Stimulated activated CD8-positive, alpha-beta memory T cell treated with anti-CD3 and anti-CD28 coated beads, Interleukin-15, amount 100 ng/mL, for 4 hours (primary cell): ENCODE measurements around the gene SLC9A3.
A peak's percentile ranks its signal among the peaks of the same experiment; 100 is the strongest.

ENCODE experiments used
- DNase-seq, 2 donors: peaks; one replicate each; pipeline ENCODE4 v3.0.0-alpha.2; 2020; ENCODE audit warnings: low read depth in 2 of 2

Gene SLC9A3

DNA sequence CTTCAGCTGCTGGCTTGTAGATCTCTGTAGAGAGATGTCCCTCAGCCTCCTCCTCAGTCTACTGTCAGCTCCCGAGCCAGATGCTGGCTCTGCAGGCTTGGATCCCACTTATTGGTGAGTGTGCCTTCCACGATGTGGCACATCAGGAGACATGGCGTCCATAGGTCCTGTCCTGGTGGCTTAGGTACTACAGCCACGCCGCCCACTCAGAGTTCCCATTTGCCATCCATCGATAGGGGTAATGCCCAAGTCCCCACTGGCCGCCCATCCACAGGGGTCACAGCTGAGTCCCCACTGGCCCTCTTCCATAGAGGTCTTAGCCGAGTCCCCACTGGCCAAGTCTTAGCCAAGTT is 64.0 kb downstream of the SLC9A3 start:
- DNase-seq: no peak

DNA sequence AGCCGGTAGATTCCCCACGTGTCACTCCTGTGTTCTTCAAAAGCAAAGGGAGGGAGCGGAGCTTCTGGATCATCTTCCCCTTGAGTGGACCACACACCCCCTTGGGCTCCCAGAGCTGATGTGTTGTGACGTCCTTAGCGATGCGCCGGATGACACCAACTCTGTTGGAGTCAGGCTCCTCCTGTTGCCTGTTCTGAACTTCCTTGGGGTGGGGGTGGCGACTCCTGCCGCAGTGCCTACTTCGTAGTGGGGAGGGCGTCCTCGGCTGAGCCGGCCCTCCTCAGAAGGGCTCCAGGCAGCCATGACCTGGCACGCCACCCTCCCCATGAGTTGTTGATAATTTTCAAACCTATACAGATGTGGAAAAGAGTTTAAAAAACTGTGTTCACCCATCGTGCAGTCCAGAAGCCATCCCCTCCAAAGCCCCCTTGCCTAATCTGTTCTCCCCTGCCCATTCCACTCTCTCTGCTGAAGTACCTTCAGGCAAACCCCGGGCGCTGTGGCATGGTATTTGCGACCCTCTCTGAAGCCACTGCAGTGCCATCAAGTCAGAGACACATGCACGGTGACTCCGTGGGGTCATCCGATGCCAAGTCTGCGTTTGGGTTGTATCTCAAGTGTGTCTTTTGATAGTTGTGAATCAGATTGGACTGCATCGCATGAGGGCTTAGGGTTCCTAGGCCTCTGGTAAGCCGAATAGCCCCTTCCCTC is 64.5 kb downstream of the SLC9A3 start:
- no peak for DNase-seq

DNA sequence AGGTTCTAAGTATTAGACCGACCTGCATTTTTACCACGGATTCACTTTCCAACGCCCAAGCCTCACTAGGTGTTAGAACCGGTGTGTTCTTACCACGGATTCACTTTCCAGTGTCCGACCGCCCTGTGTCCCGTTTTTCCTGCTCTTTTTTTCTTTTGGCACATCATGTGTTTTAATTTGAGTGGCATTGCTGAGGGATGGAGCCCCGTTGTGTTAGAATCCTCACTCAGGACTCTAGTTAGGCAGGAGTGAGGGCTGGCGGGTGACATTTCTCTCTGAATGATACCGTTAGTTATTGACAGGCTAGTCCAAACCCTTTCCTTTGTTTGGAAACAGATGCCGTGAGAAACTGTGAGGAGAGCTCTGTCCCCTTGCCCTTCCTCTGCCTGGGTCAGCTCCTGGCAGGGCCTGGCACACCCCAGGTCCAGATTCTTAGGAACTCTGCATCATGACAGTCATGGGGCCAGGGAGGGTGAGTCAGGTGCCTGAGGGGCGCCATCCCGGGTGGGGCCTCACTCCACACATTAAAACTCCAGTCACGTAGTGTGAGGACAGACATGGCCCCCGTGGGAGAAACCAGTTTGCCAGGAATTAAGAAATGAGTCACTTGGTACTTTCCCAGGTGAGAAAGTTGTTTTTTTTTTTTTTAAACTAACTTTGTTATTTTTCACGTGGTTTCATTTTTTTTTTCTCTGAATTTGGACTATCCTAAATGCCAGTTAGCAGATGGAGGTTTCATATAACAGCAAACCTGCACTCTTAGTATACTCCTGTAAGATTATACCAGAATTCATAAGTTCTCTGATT is 65.5 kb downstream of the SLC9A3 start:
- peak in 1 of 2 donors; percentile 45 for DNase-seq

DNA sequence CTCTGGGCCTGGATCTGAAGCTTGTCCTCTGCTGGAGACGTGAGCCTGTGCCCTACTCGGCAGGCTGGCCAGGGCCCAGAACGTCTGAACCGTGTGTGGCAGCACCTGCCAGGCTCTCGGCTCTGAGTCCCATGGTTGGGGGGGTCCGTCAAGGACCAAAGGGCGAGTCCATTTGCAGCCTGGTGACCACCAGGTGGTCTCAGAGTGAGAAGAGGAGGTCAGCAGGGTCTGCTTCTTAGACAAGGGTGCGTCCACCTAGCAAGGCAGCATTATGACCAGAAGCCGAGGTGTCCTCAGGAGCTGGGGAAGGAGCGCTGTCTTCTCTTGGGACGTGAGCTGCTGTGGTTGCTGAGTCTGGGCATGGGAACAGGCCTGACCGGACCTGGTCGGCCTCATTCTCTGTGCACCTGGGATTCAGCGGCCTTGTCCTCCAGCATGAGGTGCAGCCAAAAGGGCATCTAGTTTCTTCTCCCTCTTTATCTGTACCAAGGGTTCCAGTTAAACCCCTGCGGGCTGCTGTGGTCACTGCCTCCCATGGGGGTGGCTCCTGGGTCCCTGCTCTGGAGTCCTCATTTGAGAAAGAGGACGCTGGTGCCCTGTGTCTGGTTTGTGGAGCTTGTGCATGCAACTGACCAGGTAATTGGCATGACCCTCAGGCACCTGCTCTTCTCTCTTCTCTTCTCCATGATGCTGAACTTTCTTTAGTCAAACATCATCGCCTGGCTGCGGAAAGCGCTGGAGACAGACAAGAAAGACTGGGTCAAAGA is 66.9 kb downstream of the SLC9A3 start:
- no peak for DNase-seq

DNA sequence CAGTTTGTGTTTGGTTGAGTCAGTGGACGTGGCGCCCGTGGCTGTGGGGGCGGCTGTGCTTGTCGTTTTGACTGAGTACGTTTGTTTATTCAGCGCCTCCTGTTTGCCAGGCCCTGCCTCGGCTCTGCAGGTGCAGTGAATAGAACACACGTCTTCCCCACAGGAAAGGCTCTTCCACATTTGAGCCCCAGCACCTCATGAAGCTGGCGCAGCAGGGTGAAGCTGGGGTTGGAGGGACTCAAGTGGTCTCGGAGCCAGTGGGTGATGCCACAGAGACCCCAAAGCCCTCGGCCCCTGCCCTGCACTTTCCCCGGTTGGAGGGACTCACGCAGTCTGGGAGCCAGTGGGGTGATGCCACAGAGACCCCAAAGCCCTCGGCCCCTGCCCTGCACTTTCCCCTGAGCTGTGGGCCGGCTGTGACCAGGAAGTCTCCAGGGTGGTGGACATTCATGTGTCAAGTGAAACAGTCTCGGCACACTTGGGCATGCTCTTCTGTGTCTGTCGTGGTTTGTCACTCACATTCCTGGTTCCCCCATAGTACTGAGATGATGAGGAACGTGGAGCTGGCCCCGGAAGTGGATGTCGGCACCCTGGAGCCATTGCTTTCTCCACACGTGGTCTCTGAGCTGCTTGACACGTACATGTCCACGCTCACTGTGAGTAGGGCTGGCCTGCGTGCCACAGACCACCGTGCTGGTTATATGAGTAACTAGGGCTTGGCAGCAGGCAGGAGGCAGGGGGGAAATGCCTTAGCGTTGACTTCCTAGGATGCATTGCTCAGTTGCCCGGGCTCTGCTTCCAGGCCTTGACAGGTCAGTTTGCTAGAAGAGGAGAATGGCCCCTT is 67.7 kb downstream of the SLC9A3 start:
- no peak for DNase-seq

DNA sequence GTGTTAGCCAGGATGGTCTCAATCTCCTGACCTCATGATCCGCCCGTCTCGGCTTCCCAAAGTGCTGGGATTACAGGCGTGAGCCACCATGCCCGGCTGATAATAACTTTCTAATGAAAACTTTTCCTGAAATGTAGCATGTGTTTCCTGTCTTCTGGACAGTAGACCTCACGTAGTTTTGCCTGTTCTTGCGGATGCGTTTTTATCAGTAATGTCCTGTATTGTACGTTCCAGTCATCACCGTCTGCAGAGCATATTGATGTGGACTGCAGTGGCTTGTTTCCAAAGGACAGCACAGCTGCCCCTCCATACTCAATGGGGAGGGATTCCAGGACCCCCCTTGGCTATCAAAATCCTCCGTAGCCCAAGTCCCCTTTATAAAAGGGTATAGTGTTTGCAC is 68.4 kb downstream of the SLC9A3 start:
- DNase-seq: no peak

DNA sequence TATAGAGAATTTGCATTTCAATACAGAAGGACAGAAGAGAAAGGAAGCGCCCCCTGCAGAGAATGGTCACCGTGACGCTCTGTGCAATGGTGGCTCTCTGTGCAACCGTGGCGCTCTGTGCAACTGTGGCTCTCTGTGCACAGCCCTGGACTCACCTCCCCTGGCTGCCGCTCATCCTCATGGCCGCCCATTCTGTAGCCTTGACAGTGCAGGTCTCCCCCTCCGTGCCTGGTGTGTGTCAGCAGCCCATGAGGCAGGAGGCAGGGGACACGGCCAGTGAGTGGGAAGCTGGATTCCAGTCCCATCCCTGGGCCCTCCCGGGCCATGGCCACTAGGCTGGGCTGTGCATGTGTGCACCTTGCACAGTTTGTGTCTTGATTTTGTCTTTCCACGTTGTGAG is 69.3 kb downstream of the SLC9A3 start:
- no peak for DNase-seq

DNA sequence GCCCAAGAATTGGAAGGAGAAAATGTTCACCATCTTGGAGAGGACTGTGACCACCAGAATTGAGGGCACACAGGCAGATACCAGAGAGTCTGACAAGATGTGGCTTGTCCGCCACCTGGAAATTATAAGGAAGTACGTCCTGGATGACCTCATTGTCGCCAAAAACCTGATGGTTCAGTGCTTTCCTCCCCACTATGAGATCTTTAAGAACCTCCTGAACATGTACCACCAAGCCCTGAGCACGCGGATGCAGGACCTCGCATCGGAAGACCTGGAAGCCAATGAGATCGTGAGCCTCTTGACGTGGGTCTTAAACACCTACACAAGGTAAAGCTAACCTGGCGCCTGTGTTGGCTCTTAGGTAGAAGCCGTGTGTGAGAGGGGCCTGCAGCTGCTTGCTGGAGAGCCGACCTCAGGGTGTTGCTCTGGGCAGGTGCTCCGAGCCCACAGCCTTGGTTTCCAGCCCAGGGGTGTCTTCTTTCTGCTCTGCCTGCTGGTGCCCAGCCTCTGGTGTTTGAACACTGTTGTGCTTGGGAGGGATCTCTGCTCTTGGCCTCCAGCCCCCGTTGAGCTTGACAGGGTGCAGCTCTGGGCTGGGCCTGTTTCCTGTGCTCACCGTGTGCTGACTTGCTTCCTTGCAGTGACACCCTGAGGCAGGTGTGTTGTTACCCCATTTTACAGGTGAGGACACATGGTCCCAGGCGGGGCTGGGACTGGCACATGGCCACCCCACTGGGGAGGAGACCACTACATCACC is 70.3 kb downstream of the SLC9A3 start:
- DNase-seq: no peak

DNA sequence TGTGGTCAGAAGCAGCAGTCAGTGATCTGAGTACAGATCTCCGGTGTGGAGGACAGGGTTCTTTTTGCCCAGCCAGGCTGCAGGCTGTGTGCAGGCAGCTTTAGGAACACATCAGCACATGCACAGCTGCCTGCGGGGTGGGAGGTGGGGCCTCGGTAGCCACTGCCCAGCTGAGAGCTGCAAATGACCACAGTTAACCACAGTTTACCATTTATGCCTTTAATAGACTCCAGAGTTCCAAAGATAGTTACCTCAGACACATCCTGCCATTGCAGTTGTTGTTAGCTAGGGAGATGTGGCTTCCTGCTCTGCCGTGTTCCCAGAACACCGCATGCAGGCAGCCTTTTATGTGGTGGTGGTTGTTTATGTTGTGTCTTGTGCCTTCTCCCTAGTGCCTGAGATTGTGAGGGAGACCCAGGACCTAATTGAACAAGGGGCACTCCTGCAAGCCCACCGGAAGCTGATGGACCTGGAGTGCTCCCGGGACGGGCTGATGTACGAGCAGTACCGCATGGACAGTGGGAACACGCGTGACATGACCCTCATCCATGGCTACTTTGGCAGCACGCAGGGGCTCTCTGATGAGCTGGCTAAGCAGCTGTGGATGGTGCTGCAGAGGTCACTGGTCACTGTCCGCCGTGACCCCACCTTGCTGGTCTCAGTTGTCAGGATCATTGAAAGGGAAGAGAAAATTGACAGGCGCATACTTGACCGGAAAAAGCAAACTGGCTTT is 71.1 kb downstream of the SLC9A3 start:
- DNase-seq: no peak

DNA sequence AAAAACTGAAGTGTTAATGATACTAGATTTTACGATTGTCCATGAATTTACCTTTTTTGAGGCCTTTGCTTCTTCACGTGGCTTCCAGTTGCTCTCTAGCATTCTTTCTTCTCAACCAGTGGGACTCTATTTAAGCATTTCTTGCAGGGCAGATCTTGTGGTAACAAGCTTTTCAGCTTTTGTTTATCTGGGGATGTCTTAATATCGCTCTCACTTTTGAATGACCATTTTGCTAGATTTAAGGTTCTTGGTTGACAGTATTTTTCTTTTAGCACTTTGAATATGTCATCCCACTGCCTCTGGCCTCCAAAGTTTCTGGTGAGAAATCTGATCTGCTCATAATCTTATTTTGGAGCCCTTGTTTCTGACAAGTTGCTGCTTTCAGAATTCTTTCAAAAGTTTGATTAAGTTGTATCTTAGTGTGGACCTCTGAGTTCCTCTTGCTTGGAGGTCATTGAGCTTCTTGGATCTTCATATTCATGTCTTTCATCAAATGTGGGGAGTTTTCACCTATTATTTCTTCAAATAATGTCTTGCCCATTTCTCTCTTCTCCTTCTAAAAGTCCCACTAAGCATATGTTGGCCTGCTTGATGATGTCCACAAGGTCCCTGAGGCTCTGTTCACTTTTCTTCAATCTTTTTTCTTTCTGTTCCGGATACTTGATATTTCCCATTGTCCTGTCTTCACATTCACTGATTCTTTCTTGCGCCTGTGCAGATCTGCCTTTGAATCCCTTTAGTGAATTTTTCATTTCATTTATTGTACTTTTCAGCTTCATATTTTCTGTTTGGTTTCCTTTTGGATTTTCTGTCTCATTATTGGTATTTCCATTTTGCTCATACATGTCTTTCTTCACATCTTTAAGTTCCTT is 72.4 kb downstream of the SLC9A3 start:
- DNase-seq: no peak

DNA sequence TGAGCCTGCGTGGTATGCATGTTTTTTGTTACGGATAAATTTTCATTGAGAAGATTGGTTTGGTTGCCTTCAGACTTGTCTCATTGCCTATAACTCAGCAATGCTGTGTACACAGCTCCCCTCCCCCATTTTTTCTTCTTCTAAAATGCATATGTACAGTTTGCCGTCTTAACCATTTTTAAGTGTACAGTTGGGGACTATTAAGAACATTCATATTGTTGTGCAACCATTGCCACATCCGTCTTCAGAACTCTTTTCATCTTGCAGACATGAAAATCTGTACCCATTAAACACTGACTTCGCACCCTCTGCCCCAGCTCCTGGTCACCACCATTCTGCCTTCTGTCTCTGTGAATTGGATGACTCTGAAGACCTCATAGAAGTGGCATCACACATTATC is 75.1 kb downstream of the SLC9A3 start:
- no peak for DNase-seq

DNA sequence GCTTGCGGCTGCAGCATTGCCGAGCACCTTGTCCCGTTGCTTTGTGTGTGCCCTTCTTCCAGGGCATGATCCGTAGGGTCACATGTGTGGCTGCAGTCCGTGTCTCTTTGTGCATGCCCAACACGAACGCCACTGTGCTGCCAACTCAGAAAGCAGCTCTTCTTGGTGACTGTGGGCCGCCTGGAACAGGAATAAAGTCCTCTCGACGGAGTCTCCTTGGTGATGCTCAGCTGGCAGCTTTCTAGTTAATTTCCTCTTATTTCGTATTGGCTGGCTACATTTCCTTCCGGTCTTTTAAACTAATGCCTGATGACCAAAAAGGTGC is 75.5 kb downstream of the SLC9A3 start:
- DNase-seq: no peak

DNA sequence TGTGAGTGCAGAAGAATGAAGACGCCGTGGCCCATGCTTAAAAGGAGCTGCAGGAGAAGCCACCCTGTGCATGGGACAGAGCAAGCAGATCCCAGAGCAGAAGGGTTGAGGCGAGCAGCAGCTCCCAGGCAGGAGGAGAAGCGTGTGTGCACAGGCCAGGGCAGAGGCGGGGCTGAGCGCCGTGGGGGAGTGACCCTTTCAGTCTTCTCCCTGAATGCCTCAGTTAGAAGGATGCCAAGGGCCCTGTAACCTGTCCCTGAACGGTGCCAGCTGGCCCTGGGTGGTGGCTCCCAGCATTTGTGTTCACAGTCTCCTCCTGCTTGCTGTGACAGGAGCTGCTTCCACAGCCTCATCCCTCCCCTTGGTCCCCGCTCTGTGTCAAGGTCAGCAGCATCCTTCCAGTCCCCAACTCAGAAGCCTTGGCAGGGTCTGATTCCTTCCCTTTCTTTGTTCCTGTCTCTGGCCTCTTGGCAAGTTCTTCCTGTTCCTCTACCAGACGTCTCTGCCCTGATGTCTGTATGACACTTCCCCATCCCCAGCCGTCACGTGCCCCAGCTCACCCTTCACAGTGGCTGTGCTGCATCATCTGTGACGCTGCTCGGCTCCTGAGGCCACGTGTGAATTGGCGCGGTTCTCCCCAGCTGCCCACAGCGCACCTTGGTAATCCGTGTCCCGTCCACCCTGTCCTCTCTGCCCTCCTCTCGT is 76.0 kb downstream of the SLC9A3 start:
- DNase-seq: no peak

DNA sequence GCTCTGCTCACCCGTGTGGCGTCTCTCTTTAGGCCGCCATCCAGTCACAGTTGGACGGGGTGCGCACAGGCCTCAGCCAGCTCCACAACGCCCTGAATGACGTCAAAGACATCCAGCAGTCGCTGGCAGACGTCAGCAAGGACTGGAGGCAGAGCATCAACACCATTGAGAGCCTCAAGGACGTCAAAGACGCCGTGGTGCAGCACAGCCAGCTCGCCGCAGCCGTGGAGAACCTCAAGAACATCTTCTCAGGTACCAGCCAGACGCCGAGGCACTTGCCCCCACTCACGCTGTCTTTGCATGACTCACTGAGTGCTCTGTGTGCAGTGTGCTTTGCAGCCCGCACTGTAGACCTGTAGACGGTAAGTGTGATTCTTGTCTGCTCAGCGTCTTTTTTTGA is 76.7 kb downstream of the SLC9A3 start:
- no peak for DNase-seq

DNA sequence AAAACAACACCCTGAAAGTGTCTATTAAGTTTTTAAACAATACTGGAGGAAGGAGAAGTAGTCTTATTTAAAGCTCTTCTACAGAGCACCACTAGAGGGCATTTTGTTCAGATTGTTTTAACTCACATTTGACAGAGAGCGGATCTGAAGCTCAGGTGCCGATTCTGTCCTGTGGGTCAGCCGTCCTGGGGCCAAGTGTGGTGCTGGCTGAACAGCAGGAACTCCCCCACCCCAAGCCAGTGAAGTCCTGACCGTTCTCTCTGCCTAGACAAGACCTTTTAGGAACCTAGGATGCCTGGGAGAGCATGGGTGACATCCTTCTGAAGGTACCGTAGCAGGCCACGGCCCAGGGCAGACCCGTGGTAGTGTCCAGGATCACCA is 77.4 kb downstream of the SLC9A3 start:
- DNase-seq: no peak

DNA sequence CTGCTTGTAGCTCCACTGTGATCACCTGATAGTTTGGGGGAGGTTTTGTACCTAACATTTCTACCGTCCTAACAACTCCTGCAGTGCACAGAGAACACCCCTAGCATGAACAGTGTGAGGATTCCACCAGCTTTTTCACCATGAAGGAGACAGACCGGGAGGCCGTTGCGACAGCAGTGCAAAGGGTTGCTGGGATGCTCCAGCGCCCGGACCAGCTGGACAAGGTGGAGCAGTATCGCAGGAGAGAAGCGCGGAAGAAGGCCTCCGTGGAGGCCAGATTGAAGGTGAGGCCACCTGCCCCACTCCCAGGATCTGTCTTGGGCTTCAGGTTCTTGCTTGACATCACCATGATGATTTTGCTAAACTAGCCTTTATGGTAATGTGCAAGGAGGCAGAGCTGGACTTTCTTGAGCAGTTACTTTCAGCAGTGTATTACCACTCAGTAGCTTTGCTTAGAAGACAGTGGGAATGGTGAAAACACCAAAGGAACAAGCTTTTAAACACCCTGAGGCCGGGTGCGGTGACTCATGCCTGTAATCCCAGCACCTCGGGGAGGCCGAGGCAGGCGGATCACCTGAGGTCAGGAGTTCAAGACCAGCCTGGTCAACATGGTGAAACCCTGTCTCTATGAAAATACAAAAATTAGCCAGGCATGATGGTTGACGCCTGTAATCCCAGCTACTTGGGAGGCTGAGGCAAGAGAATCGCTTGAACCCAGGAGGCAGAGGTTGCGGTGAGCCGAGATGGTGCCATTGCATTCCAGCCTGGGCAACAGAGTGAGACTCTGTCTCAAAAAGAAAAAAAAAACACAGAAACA is 78.0 kb downstream of the SLC9A3 start:
- DNase-seq: no peak

DNA sequence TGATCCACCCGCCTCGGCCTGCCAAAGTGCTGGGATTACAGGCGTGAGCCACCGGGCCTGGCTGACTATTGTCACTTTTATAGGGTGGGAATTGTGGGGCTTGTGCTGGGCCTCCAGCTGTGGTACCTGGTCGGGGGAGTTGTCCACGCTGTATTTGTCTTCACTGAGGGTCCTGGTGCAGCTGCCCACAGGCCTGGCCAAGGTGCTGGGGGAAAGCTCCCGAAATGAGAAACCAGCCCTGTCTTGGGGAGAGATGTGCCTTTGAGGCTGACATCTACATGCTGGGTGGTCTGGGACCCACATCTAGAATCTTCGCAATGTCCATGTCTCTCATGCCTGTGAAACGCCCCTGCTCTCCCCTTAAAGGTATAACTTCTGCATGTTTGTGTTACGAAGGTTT is 78.7 kb downstream of the SLC9A3 start:
- no peak for DNase-seq

DNA sequence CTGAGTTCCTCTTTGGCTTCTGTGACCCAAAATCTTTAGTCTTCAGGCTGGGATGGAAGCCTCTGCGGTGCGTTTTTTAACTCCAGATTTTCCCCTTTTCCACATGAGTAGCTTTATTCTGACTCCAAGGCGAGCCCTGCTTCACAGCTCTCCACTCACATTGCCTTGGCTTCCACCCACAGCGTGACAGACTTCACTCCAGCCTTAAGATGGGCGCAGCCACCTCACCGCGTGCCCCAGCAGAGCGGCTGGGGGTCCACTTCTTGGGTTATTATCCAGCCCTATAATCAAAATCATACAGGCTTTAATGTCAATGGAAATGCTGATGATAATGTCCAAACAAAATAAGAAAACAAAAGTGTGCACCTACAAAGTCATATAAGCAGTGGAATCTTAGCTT is 80.0 kb downstream of the SLC9A3 start:
- DNase-seq: no peak
